Right lobe of liver (tissue), 6 donors: ENCODE measurements around the gene TNS1. TPM values are rescaled to one million over a fixed set of nuclear protein-coding genes. Genes with fewer than 3 reads are reported as not detected.

Experiments used
- ATAC-seq, 4 donors: fragments of 200-7000 bp; cut with Tn5 transposase; one replicate each; pipeline ENCODE4 v1.9.1; 2020; ENCODE audit warnings: mild to moderate bottlenecking in 4 of 4, moderate library complexity in 4 of 4
- DNase-seq, 3 donors: peaks; one replicate each; pipeline ENCODE4 v3.0.0-alpha.2; 2020
- H3K27ac ChIP-seq, 3 donors: fragments of 200-600 bp; one replicate each; pipeline ENCODE4 v1.8.0; 2022
- H3K27me3 ChIP-seq, 2 donors: fragments of 200-600 bp; one replicate each; pipeline ENCODE4 v1.8.0; 2022
- H3K36me3 ChIP-seq, 4 donors: fragments of 200-600 bp; sonication (generic) in 1 of 4; one replicate each; pipeline versions ENCODE4 v1.5.1 to v1.8.0; 2017 to 2022; ENCODE audit warnings: control low read depth in 1 of 4
- H3K4me1 ChIP-seq, 4 donors: fragments of 200-600 bp; sonication (generic) in 1 of 4; one replicate each; pipeline versions ENCODE4 v1.5.1 to v1.8.0; 2017 to 2022; ENCODE audit warnings: control low read depth in 1 of 4
- H3K4me3 ChIP-seq, 3 donors: fragments of 200-600 bp; one replicate each; pipeline ENCODE4 v1.8.0; 2022
- H3K9me3 ChIP-seq, 4 donors: fragments of 200-600 bp; sonication (generic) in 1 of 4; one replicate each; pipeline versions ENCODE4 v1.5.1 to v1.8.0; 2017 to 2022; ENCODE audit warnings: control low read depth in 1 of 4
- POLR2A ChIP-seq: fragments of 450-650 bp; IDR thresholded peaks from one replicate; pipeline ENCODE4 v1.6.1; 2017; ENCODE audit warnings: antibody characterized with exemption, mild to moderate bottlenecking
- WGBS: methylation state at CpG from one replicate; pipeline ENCODE4 v1.1.6; 2018; ENCODE audit warnings: low coverage, low lambda C conversion rate; ENCODE audit not compliant: insufficient coverage; ENCODE audit errors: missing lambda C conversion rate; 5-methylcytosine and 5-hydroxymethylcytosine counted together
- intact Hi-C, 2 donors: fragments of 100-400 bp; cut with DNase I; formaldehyde crosslinking; loops; one replicate each; pipeline versions ENCODE4 v1.11.2 to v1.14.1; 2022
- total RNA-seq, 6 experiments: library from RNA; depleted of rRNA in 2 of 6; stranded (reverse); fragments of >200 nt in 2 of 6; fragmentation: NEBNext Ultra II Directional in 3 of 6; extraction: Animal tissue kit (Norgen Biotek cat#: 25700) in 3 of 6; gene quantifications; one replicate each; pipeline versions ENCODE4 v1.1.0 to v1.2.4, GENCODE V29; 2016 to 2023
- TF ChIP-seq, protein P1 (sequence below), 4 donors: fragments of 200-600 bp in 3 of 4; fragments of 450-650 bp in 1 of 4; IDR thresholded peaks; one replicate each; pipeline versions ENCODE4 v1.5.1 to v1.8.0; 2016 to 2022; ENCODE audit warnings: antibody characterized with exemption in 4 of 4, mild to moderate bottlenecking in 2 of 4
- donor health status: DM: no; HTN: yes; CAD: no.
- donor health status: DM: no; HTN: no; CAD: no.
- donor health status: DM: no; HTN: no; CAD: no.
- donor health status: DM: no; HTN: yes; CAD: no.
- donor health status: DM: no; HTN: yes; CAD: no.

The TNS1 gene
- total RNA-seq, 6 experiments from 2014 or later = 68.4 to 209 (median 99.2) TPM

DNA sequence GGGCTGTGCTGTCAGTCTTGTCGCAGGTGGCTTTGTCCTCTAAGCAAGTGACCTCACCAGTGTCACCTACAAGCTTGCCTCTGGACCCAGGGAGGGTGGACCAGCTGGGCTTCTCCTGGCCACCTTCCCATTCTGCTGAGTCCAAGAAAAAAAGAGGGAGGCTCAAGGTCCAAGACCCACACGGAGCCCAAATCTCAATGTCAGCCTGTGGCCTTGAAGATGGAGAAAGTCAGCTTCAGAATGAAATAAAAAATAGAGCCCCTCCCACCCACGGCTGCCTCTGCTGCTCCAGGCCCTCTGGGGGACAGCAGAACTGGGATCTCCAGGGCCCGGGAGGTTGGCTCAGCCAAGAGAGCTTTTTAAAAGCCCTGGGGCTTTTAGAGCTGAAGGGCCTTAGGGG, 145.9 kb downstream of the TNS1 start:
- no peak overlapping the region for H3K27ac ChIP-seq
- WGBS = 0% methylated on average over 1 of the region's 4 CpGs
- intact Hi-C loops = no loop called here
- DNase-seq (no peak), ATAC-seq (no peak)
- H3K4me3 ChIP-seq = no peak overlapping the region
- no peaks in the 10 kb centered on the region for H3K9me3 ChIP-seq
- no peaks in the 10 kb centered on the region for H3K27me3 ChIP-seq
- H3K4me1 ChIP-seq = no peaks in the 10 kb centered on the region
- peaks cover 4 to 60% (median 21%) of the 10 kb centered on the region in 4 donors for H3K36me3 ChIP-seq
- TF ChIP-seq, protein P1, sequence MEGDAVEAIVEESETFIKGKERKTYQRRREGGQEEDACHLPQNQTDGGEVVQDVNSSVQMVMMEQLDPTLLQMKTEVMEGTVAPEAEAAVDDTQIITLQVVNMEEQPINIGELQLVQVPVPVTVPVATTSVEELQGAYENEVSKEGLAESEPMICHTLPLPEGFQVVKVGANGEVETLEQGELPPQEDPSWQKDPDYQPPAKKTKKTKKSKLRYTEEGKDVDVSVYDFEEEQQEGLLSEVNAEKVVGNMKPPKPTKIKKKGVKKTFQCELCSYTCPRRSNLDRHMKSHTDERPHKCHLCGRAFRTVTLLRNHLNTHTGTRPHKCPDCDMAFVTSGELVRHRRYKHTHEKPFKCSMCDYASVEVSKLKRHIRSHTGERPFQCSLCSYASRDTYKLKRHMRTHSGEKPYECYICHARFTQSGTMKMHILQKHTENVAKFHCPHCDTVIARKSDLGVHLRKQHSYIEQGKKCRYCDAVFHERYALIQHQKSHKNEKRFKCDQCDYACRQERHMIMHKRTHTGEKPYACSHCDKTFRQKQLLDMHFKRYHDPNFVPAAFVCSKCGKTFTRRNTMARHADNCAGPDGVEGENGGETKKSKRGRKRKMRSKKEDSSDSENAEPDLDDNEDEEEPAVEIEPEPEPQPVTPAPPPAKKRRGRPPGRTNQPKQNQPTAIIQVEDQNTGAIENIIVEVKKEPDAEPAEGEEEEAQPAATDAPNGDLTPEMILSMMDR (IDR thresholded peaks at IDR 0.05) = no peak
- TF ChIP-seq POLR2A = no peak

DNA sequence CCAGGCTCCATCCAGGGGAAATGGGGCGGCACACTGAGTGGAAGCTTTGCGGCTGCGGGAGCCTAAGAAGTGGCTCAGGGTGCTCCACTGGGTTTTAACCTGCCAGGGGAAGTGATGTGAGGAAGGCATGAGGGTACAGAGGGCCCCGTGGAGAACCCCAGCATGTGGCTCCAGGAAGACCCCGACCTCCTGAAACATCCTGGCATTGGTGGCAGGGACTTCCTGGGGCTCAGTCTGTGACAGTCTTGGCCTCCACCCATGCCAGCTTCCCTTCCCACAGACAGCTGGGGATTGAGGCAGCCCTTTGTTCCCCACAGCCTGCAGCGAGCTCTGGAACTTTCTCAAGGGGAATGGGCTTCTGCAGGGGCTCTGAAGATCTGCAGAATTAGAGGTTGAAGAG, 146.6 kb downstream of the TNS1 start:
- 100% methylated on average over 1 of the region's 6 CpGs for WGBS

DNA sequence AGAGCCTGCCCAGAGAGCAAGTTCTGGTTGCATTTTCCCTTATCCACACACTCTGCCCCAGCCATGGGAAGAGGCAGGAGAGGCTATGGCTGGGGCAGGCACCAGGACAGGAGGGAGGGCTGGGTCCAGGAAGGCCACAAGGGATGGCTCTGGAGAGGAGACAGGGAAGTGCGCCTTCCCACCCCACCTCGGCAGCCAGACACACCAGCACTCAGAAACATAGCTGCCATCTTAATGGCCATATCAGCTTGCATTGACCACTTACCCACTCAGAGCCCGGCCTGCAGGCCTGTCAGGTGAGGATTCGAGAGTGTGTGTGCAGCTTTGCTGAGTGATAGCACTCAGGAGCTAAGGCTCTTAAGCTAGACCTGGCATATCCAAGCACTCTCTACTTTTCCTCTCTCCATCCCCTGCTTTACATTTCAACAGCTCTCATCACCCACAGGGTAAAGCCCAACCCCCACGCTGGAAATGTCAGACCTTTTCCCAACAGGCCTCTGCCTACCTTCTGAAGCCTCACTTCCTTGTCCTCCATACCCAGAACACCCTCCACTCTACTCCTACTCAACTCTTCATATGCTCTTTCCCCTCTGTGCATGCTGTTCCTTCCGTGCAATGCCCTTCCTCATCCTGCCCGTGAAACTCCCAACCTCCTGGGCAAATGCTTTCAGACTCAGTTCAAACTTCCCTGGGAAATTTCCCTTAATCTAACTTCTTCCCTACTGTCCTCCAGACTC, 147.9 kb downstream of the TNS1 start:
- no peak for DNase-seq
- ATAC-seq = no peak
- peaks cover 0 to 53% (median 17%) of the 10 kb centered on the region in 4 donors for H3K36me3 ChIP-seq
- no peaks in the 10 kb centered on the region for H3K27me3 ChIP-seq
- no peak overlapping the region for H3K4me3 ChIP-seq
- no peak overlapping the region for H3K27ac ChIP-seq
- TF ChIP-seq, protein P1 (IDR thresholded peaks at IDR 0.05) = no peak
- TF ChIP-seq POLR2A = no peak
- H3K9me3 ChIP-seq = no peaks in the 10 kb centered on the region
- WGBS = 62% methylated on average over 3 of the region's 7 CpGs
- intact Hi-C loops = no loop called here
- H3K4me1 ChIP-seq = no peaks in the 10 kb centered on the region

More for the DNA sequence above, 146.6 kb downstream of the TNS1 start:
- ATAC-seq (no peak), DNase-seq (no peak)
- TF ChIP-seq, protein P1 (IDR thresholded peaks at IDR 0.05) = no peak
- no peak for TF ChIP-seq POLR2A
- Histone ChIP-seq H3K9me3 (no peaks in the 10 kb centered on the region), H3K36me3 (peaks cover 0 to 60% (median 20%) of the 10 kb centered on the region in 4 donors), H3K27me3 (no peaks in the 10 kb centered on the region), H3K4me1 (no peaks in the 10 kb centered on the region), H3K4me3 (no peak overlapping the region), H3K27ac (no peak overlapping the region)
- intact Hi-C loops = no loop called here

DNA sequence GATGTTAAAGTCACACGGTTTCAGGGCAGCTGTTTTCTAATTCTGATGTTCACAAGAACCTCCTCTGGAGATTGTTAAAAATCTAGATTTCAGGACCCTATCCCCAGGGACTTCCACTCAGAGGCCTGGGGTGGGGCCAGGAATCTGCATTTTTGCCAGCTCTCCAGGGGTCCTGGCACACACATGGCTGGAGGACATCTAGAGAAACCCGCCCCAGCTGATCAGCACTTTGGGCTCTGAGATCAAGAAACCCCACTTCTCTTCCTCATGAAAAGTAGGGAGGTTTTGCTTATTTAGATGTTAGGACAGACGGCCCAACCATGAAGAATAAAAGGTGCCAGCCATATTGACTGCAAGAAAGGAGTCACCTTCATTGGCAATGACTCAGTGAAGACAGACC, 148.8 kb downstream of the TNS1 start:
- intact Hi-C loops = no loop called here
- no peak for DNase-seq
- no peak overlapping the region for H3K27ac ChIP-seq
- ATAC-seq = no peak
- H3K4me3 ChIP-seq = no peak overlapping the region
- TF ChIP-seq POLR2A = no peak
- TF ChIP-seq, protein P1 (IDR thresholded peaks at IDR 0.05) = no peak
- WGBS = 81% methylated on average over 3 of the region's 3 CpGs
- no peaks in the 10 kb centered on the region for H3K4me1 ChIP-seq
- H3K36me3 ChIP-seq = peaks cover 0 to 51% (median 15%) of the 10 kb centered on the region in 4 donors
- no peaks in the 10 kb centered on the region for H3K9me3 ChIP-seq
- H3K27me3 ChIP-seq = no peaks in the 10 kb centered on the region
